Measurements from ENCODE around the gene PRDM5. TPM values are rescaled to one million over a fixed set of nuclear protein-coding genes. Genes with fewer than 3 reads are reported as not detected.

Gene PRDM5
- total and polyA plus RNA-seq, 5 donors from 2014 or later = 0.07 to 0.67 (median 0.11) TPM; not detected in 2

DNA sequence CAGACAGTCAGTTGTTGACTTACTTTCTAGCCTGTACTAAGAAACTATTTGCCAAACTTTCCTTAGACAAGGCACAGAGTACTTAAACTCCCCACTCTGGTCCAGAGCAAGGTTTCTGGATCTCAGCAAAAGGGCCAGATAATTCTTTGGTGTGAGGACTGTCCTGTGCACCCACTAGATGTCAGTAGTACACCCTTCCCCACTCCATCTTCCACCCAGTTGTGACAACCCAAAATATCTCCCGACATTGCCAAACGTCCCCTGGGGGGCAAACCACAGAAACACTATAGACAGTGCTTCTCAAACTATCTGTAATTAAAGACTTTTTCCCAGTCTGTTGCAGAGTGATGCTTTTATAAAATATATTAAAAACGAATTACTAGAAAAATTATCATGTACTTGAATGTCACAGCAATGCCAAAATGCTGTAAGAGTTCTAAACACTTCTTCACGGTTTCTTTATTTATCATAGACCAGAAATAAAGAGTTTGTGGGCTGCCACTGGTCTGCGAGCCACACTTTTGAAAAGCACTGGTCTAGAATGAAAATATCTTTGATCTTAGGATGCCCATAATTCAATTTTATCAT lies 203.5 kb downstream of the PRDM5 start:
- Mint-ChIP-seq H3K27ac (no peak overlapping the region), H3K4me1 (no peaks in the 10 kb centered on the region), H3K36me3 (no peaks in the 10 kb centered on the region), H3K9me3 (peaks cover 0 to 1% (median 0%) of the 10 kb centered on the region in 7 donors), H3K4me3 (no peak overlapping the region), H3K27me3 (peaks cover 28% of the 10 kb centered on the region)
- Histone ChIP-seq H3K27me3 (ENCODE audit: control insufficient read depth, insufficient read depth, low read length) (peaks cover 1% of the 10 kb centered on the region), H3K4me3 (ENCODE audit: low read depth, low read length) (no peak overlapping the region), H3K9me3 (ENCODE audit: control insufficient read depth in 2 of 2, low read length in 2 of 2) (no peaks in the 10 kb centered on the region), H3K36me3 (ENCODE audit: control insufficient read depth, insufficient read depth, low read length) (no peaks in the 10 kb centered on the region), H3K4me1 (ENCODE audit: control insufficient read depth, insufficient read depth, low read length, poor library complexity, severe bottlenecking) (no peaks in the 10 kb centered on the region), H3K27ac (ENCODE audit: insufficient read depth, low read length, poor library complexity, severe bottlenecking) (no peak overlapping the region)
- peak in 2 of 3 donors; percentile 4 to 14 for DNase-seq
- ATAC-seq (ENCODE audit: low read depth in 2 of 2) = no peak

DNA sequence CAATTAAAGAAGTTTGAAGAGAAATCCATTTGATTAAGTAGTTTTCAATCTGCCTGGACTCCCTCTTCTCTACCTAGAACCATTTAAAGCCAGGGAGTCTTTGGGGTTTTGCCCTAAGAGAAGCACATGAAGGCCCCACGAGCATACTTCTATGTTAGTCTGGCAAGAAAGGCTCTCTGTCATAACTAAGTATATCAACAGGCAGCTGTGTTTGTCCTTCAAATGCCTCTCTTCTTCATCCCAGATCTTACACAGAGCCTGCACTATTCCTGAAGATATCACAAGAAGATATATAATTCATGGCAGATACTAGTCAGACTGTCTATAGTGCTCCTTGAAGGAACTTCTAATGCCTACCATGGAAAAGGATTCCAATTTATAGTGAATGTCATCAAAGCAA lies 206.2 kb downstream of the PRDM5 start:
- H3K9me3 ChIP-seq (ENCODE audit: control insufficient read depth in 2 of 2, low read length in 2 of 2) = no peaks in the 10 kb centered on the region
- no peak overlapping the region for H3K27ac ChIP-seq (ENCODE audit: insufficient read depth, low read length, poor library complexity, severe bottlenecking)
- no peaks in the 10 kb centered on the region for H3K4me1 ChIP-seq (ENCODE audit: control insufficient read depth, insufficient read depth, low read length, poor library complexity, severe bottlenecking)
- H3K9me3 Mint-ChIP-seq = peaks cover 0 to 5% (median 0%) of the 10 kb centered on the region in 7 donors
- H3K4me3 ChIP-seq (ENCODE audit: low read depth, low read length) = no peak overlapping the region
- H3K4me1 Mint-ChIP-seq = no peaks in the 10 kb centered on the region
- H3K27me3 ChIP-seq (ENCODE audit: control insufficient read depth, insufficient read depth, low read length) = peaks cover 1% of the 10 kb centered on the region
- H3K36me3 Mint-ChIP-seq = no peaks in the 10 kb centered on the region
- peaks cover 33% of the 10 kb centered on the region for H3K27me3 Mint-ChIP-seq
- H3K27ac Mint-ChIP-seq = no peak overlapping the region
- DNase-seq (no peak), ATAC-seq (ENCODE audit: low read depth in 2 of 2) (no peak)
- H3K36me3 ChIP-seq (ENCODE audit: control insufficient read depth, insufficient read depth, low read length) = no peaks in the 10 kb centered on the region
- H3K4me3 Mint-ChIP-seq = no peak overlapping the region

DNA sequence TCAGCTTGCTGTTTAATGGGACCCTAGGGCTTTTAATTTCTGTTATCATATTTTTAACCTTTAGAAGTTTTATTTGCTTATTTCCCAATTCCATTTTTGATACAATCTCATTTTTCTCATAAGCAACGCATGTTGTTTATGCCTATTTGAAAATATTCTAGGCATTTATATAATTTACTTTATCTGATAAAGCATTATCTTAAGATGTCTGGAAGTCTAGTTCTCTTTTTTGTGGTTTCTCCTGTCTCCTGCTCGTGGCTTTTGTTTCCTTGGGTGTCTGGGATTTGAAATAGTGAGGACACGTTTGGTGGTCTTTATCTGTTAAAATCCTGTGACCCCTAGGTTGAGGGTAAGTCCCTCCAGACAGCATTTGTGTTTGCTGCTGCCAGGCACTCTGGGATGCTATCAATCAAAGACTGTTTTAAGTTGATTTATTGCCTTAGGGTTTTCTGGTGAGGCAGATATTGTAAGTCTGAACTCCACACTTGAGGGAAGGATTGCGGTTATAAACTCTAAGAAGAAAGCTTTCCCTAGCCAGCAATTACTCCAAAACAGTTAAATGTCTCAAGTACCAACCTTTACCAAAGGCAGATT lies 208.0 kb downstream of the PRDM5 start:
- Histone ChIP-seq H3K36me3 (ENCODE audit: control insufficient read depth, insufficient read depth, low read length) (no peaks in the 10 kb centered on the region), H3K27ac (ENCODE audit: insufficient read depth, low read length, poor library complexity, severe bottlenecking) (no peak overlapping the region), H3K4me3 (ENCODE audit: low read depth, low read length) (no peak overlapping the region), H3K4me1 (ENCODE audit: control insufficient read depth, insufficient read depth, low read length, poor library complexity, severe bottlenecking) (no peaks in the 10 kb centered on the region), H3K9me3 (ENCODE audit: control insufficient read depth in 2 of 2, low read length in 2 of 2) (no peaks in the 10 kb centered on the region), H3K27me3 (ENCODE audit: control insufficient read depth, insufficient read depth, low read length) (peaks cover 1% of the 10 kb centered on the region)
- Mint-ChIP-seq H3K27ac (no peak overlapping the region), H3K4me1 (no peaks in the 10 kb centered on the region), H3K4me3 (no peak overlapping the region), H3K36me3 (no peaks in the 10 kb centered on the region), H3K27me3 (peaks cover 33% of the 10 kb centered on the region), H3K9me3 (peaks cover 0 to 7% (median 0%) of the 10 kb centered on the region in 7 donors)
- no peak for DNase-seq
- ATAC-seq (ENCODE audit: low read depth in 2 of 2) = no peak

DNA sequence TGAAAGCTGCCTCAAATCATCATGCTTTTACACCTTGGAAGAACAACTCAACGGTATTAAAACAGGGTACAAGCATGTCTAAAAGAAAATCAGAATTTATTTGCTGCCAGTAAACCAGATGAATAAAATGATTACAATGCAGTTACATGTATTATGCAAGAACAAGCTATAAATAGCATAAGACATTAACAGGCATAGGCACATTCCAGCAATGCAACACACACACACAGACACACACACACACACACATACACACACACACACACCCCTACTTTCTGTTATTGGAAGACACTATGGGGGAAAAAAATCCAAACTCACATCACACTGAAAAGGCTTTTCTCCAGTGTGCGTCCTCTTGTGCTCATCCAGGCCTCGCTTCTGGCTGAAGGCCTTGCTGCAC lies 212.5 kb downstream of the PRDM5 start:
- H3K4me3 Mint-ChIP-seq = no peak overlapping the region
- H3K27ac Mint-ChIP-seq = no peak overlapping the region
- no peak for ATAC-seq (ENCODE audit: low read depth in 2 of 2)
- no peaks in the 10 kb centered on the region for H3K4me1 Mint-ChIP-seq
- Histone ChIP-seq H3K27ac (ENCODE audit: insufficient read depth, low read length, poor library complexity, severe bottlenecking) (no peak overlapping the region), H3K4me3 (ENCODE audit: low read depth, low read length) (no peak overlapping the region), H3K36me3 (ENCODE audit: control insufficient read depth, insufficient read depth, low read length) (no peaks in the 10 kb centered on the region), H3K4me1 (ENCODE audit: control insufficient read depth, insufficient read depth, low read length, poor library complexity, severe bottlenecking) (no peaks in the 10 kb centered on the region), H3K27me3 (ENCODE audit: control insufficient read depth, insufficient read depth, low read length) (no peaks in the 10 kb centered on the region), H3K9me3 (ENCODE audit: control insufficient read depth in 2 of 2, low read length in 2 of 2) (no peaks in the 10 kb centered on the region)
- no peaks in the 10 kb centered on the region for H3K36me3 Mint-ChIP-seq
- H3K9me3 Mint-ChIP-seq = peaks cover 0 to 8% (median 0%) of the 10 kb centered on the region in 7 donors
- peaks cover 11% of the 10 kb centered on the region for H3K27me3 Mint-ChIP-seq
- DNase-seq = no peak

DNA sequence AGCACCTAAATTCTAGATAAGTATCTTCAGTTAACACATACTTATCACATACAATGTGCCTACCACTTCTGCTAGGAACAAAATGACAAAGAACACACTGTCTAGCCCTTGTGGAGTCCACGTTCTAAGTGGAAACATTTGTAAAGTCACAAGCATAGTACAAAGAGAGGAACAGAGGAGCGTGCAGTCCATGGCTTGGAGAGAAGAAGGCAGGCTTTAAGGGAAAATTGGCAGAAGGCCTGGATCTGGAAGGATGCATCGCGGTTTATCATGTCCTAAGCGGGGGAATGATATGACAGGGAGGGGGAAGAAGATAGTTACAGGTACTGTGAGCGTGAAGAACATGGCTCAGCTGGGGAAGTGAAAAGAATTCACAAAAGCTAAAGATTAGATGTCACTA lies 218.0 kb downstream of the PRDM5 start:
- Histone ChIP-seq H3K27ac (ENCODE audit: insufficient read depth, low read length, poor library complexity, severe bottlenecking) (no peak overlapping the region), H3K9me3 (ENCODE audit: control insufficient read depth in 2 of 2, low read length in 2 of 2) (no peaks in the 10 kb centered on the region), H3K36me3 (ENCODE audit: control insufficient read depth, insufficient read depth, low read length) (no peaks in the 10 kb centered on the region), H3K4me3 (ENCODE audit: low read depth, low read length) (no peak overlapping the region), H3K4me1 (ENCODE audit: control insufficient read depth, insufficient read depth, low read length, poor library complexity, severe bottlenecking) (no peaks in the 10 kb centered on the region), H3K27me3 (ENCODE audit: control insufficient read depth, insufficient read depth, low read length) (no peaks in the 10 kb centered on the region)
- Mint-ChIP-seq H3K27me3 (peaks cover 4% of the 10 kb centered on the region), H3K27ac (no peak overlapping the region), H3K4me1 (no peaks in the 10 kb centered on the region), H3K4me3 (no peak overlapping the region), H3K9me3 (peaks cover 0 to 10% (median 0%) of the 10 kb centered on the region in 7 donors), H3K36me3 (no peaks in the 10 kb centered on the region)
- ATAC-seq (ENCODE audit: low read depth in 2 of 2) (no peak), DNase-seq (no peak)

DNA sequence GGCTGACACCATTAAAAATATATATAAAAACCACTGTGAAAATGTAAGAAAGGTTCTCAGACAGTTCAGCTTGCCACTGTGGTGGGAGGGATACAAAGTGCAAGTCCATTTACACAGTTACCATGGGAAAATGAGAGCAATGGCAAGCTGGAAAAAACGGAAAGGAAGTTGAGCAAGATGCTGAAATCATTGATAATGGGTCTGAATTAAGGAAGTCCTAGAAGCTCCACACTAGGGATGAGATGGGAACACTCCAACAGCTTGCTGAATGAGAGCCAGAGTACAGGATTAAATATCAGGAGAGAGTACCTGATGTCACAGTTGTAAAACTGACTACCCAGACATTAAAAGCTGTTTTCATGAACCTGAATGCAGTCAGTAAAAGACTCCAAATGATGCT lies 218.6 kb downstream of the PRDM5 start:
- H3K9me3 Mint-ChIP-seq = peaks cover 0 to 10% (median 0%) of the 10 kb centered on the region in 7 donors
- H3K36me3 Mint-ChIP-seq = no peaks in the 10 kb centered on the region
- H3K4me1 Mint-ChIP-seq = no peaks in the 10 kb centered on the region
- H3K4me3 ChIP-seq (ENCODE audit: low read depth, low read length) = no peak overlapping the region
- peaks cover 4% of the 10 kb centered on the region for H3K27me3 Mint-ChIP-seq
- ATAC-seq (ENCODE audit: low read depth in 2 of 2) (no peak), DNase-seq (no peak)
- H3K27me3 ChIP-seq (ENCODE audit: control insufficient read depth, insufficient read depth, low read length) = no peaks in the 10 kb centered on the region
- H3K9me3 ChIP-seq (ENCODE audit: control insufficient read depth in 2 of 2, low read length in 2 of 2) = no peaks in the 10 kb centered on the region
- H3K4me3 Mint-ChIP-seq = no peak overlapping the region
- no peaks in the 10 kb centered on the region for H3K4me1 ChIP-seq (ENCODE audit: control insufficient read depth, insufficient read depth, low read length, poor library complexity, severe bottlenecking)
- H3K27ac ChIP-seq (ENCODE audit: insufficient read depth, low read length, poor library complexity, severe bottlenecking) = no peak overlapping the region
- H3K36me3 ChIP-seq (ENCODE audit: control insufficient read depth, insufficient read depth, low read length) = no peaks in the 10 kb centered on the region
- no peak overlapping the region for H3K27ac Mint-ChIP-seq

DNA sequence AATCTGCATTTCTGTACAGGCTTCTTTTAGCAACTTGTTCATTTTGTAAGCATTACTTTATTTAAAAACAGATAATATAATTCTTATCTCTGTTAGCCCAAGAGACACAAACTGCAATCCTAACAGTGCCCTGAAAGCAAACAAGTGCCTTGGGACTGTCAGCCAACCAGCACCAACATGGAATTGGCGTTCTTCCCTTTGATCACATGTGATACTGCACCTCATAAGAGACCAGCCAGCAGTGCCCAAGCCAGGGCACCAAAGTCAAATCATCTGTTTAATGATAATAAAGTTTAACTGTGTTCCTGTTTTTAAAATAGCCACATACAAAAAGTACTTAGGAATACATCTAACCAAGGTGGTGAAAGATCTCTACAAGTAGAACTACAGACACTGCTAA lies 223.2 kb downstream of the PRDM5 start:
- peaks cover 0 to 4% (median 0%) of the 10 kb centered on the region in 7 donors for H3K9me3 Mint-ChIP-seq
- no peak overlapping the region for H3K4me3 Mint-ChIP-seq
- no peaks in the 10 kb centered on the region for H3K36me3 Mint-ChIP-seq

DNA sequence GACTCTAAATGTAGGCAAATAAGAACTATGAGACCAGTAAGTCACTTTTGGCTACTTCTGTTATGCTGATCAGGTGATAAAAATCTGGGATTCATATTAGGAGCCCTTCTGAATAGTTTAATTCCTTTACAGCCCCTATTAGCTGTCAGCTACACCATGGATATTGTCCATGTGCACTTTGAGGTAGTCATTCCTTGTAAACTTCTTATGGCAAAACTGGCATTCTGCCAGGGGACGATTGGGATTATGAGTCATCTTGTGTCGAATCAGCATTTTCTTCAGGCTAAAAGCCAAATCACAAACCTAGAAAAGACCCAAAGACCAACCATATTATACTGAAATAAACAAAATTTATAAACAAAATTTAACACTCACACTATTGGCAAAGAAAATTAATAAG lies 227.6 kb downstream of the PRDM5 start:
- no peaks in the 10 kb centered on the region for H3K36me3 Mint-ChIP-seq
- H3K9me3 Mint-ChIP-seq = no peaks in the 10 kb centered on the region
- Histone ChIP-seq H3K27ac (ENCODE audit: insufficient read depth, low read length, poor library complexity, severe bottlenecking) (no peak overlapping the region), H3K4me1 (ENCODE audit: control insufficient read depth, insufficient read depth, low read length, poor library complexity, severe bottlenecking) (no peaks in the 10 kb centered on the region), H3K27me3 (ENCODE audit: control insufficient read depth, insufficient read depth, low read length) (peaks cover 2% of the 10 kb centered on the region), H3K9me3 (ENCODE audit: control insufficient read depth in 2 of 2, low read length in 2 of 2) (no peaks in the 10 kb centered on the region), H3K36me3 (ENCODE audit: control insufficient read depth, insufficient read depth, low read length) (no peaks in the 10 kb centered on the region), H3K4me3 (ENCODE audit: low read depth, low read length) (no peak overlapping the region)
- no peaks in the 10 kb centered on the region for H3K4me1 Mint-ChIP-seq
- H3K27ac Mint-ChIP-seq = no peak overlapping the region
- ATAC-seq (ENCODE audit: low read depth in 2 of 2) (no peak), DNase-seq (no peak)
- peaks cover 10% of the 10 kb centered on the region for H3K27me3 Mint-ChIP-seq
- H3K4me3 Mint-ChIP-seq = no peak overlapping the region

More for the DNA sequence above, 223.2 kb downstream of the PRDM5 start:
- H3K9me3 ChIP-seq (ENCODE audit: control insufficient read depth in 2 of 2, low read length in 2 of 2) = no peaks in the 10 kb centered on the region
- H3K4me1 Mint-ChIP-seq = no peaks in the 10 kb centered on the region
- no peaks in the 10 kb centered on the region for H3K4me1 ChIP-seq (ENCODE audit: control insufficient read depth, insufficient read depth, low read length, poor library complexity, severe bottlenecking)
- H3K27me3 Mint-ChIP-seq = peaks cover 10% of the 10 kb centered on the region
- DNase-seq (no peak), ATAC-seq (ENCODE audit: low read depth in 2 of 2) (no peak)
- H3K27ac ChIP-seq (ENCODE audit: insufficient read depth, low read length, poor library complexity, severe bottlenecking) = no peak overlapping the region
- no peaks in the 10 kb centered on the region for H3K36me3 ChIP-seq (ENCODE audit: control insufficient read depth, insufficient read depth, low read length)
- H3K4me3 ChIP-seq (ENCODE audit: low read depth, low read length) = no peak overlapping the region
- H3K27ac Mint-ChIP-seq = no peak overlapping the region
- H3K27me3 ChIP-seq (ENCODE audit: control insufficient read depth, insufficient read depth, low read length) = no peaks in the 10 kb centered on the region

Data from CD4-positive, CD25-positive, alpha-beta regulatory T cell (primary cell).